Measurements from ENCODE around the gene REC8. TPM values are rescaled to one million over a fixed set of nuclear protein-coding genes. Genes with fewer than 3 reads are reported as not detected.

Gene REC8
- total RNA-seq, 5 donors from 2014 or later (not counting 1 experiment from before 2014, with no cell fraction given), result 32.4 to 82.5 (median 41.5) TPM

- Mint-ChIP-seq H3K27ac (peak overlapping the region; percentile 96 to 98), H3K4me3 (peak overlapping the region; percentile 87 to 93 (median 92)), H3K4me1 (peaks cover 52 to 63% (median 61%) of the 10 kb centered on the region in 3 donors), H3K36me3 (peaks cover 25% of the 10 kb centered on the region), H3K9me3 (no peaks in the 10 kb centered on the region), H3K27me3 (no peaks in the 10 kb centered on the region)
- Histone ChIP-seq H3K9me3 (no peaks in the 10 kb centered on the region), H3K4me1 (ENCODE audit: control insufficient read depth in 1 of 2, extremely low read depth in 1 of 2, insufficient read depth in 2 of 2, low read length in 2 of 2) (peaks cover 14 to 42% of the 10 kb centered on the region in 2 experiments), H3K4me3 (ENCODE audit: control insufficient read depth in 1 of 2, extremely low read depth in 1 of 2, low read length in 1 of 2) (peak overlapping the region; percentile 76 to 98), H3K36me3 (ENCODE audit: control insufficient read depth in 2 of 2, extremely low read depth in 1 of 2, insufficient read depth in 1 of 2, low read length in 1 of 2) (peaks cover 15 to 26% of the 10 kb centered on the region in 2 donors), H3K27me3 (replicated peaks in 1 of 2; ENCODE audit: control insufficient read depth in 2 of 2, extremely low read depth in 1 of 2, insufficient read depth in 2 of 2, low read length in 1 of 2) (no peaks in the 10 kb centered on the region), H3K27ac (ENCODE audit: low read length) (peak overlapping the region; percentile 98)
- ATAC-seq (replicated peaks in 1 of 4) (no peak), DNase-seq (no peak)
- ChIA-PET POLR2A (interaction anchor here in 1 of 2 donors (2.6 to 3.7 kb wide), 2 partner anchors 14 to 18 kb away, joined by 16 to 17 read pairs; partner anchors contain the start of gene CHMP4A), CTCF (interaction anchor here in 1 of 2 donors (0.5 to 1.4 kb wide), 2 partner anchors 20 to 237 kb away, joined by 4 to 5 read pairs; no protein-coding TSS in a partner anchor)
- 100% methylated on average over 2 of the region's 7 CpGs for WGBS (ENCODE audit: insufficient coverage)
These were observed 22.4 kb downstream of the REC8 start for GRCh38 chr14:24194186-24194872.

- peak overlapping the region; percentile 96 to 98 for H3K27ac Mint-ChIP-seq
- peaks cover 12 to 26% of the 10 kb centered on the region in 2 donors for H3K36me3 ChIP-seq (ENCODE audit: control insufficient read depth in 2 of 2, extremely low read depth in 1 of 2, insufficient read depth in 1 of 2, low read length in 1 of 2)
- POLR2A ChIA-PET, result interaction anchor here in 1 of 2 donors (0.7 to 3.7 kb wide), 3 partner anchors 10 to 17 kb away, joined by 3 to 17 read pairs (median 16); partner anchors contain the start of gene CHMP4A
- H3K27me3 ChIP-seq (replicated peaks in 1 of 2; ENCODE audit: control insufficient read depth in 2 of 2, extremely low read depth in 1 of 2, insufficient read depth in 2 of 2, low read length in 1 of 2), result no peaks in the 10 kb centered on the region
- H3K4me3 ChIP-seq (ENCODE audit: control insufficient read depth in 1 of 2, extremely low read depth in 1 of 2, low read length in 1 of 2), result peak overlapping the region; percentile 76 to 98
- H3K4me1 Mint-ChIP-seq, result peaks cover 50 to 64% (median 61%) of the 10 kb centered on the region in 3 donors
- no peaks in the 10 kb centered on the region for H3K9me3 Mint-ChIP-seq
- H3K27ac ChIP-seq (ENCODE audit: low read length), result peak overlapping the region; percentile 98
- 70% methylated on average over 7 of the region's 8 CpGs for WGBS (ENCODE audit: insufficient coverage)
- H3K4me1 ChIP-seq (ENCODE audit: control insufficient read depth in 1 of 2, extremely low read depth in 1 of 2, insufficient read depth in 2 of 2, low read length in 2 of 2), result peaks cover 14 to 43% of the 10 kb centered on the region in 2 experiments
- no peaks in the 10 kb centered on the region for H3K27me3 Mint-ChIP-seq
- no peaks in the 10 kb centered on the region for H3K9me3 ChIP-seq
- ATAC-seq (replicated peaks in 1 of 4), result no peak
- DNase-seq, result no peak
- H3K4me3 Mint-ChIP-seq, result peak overlapping the region; percentile 87 to 93 (median 92)
- peaks cover 25% of the 10 kb centered on the region for H3K36me3 Mint-ChIP-seq
- CTCF ChIA-PET, result interaction anchor here in 1 of 2 donors (1.4 kb wide), 1 partner anchor 237 kb away, joined by 5 read pairs; no protein-coding TSS in a partner anchor
These were observed 22.9 kb downstream of the REC8 start for GRCh38 chr14:24194873-24195185.

DNA sequence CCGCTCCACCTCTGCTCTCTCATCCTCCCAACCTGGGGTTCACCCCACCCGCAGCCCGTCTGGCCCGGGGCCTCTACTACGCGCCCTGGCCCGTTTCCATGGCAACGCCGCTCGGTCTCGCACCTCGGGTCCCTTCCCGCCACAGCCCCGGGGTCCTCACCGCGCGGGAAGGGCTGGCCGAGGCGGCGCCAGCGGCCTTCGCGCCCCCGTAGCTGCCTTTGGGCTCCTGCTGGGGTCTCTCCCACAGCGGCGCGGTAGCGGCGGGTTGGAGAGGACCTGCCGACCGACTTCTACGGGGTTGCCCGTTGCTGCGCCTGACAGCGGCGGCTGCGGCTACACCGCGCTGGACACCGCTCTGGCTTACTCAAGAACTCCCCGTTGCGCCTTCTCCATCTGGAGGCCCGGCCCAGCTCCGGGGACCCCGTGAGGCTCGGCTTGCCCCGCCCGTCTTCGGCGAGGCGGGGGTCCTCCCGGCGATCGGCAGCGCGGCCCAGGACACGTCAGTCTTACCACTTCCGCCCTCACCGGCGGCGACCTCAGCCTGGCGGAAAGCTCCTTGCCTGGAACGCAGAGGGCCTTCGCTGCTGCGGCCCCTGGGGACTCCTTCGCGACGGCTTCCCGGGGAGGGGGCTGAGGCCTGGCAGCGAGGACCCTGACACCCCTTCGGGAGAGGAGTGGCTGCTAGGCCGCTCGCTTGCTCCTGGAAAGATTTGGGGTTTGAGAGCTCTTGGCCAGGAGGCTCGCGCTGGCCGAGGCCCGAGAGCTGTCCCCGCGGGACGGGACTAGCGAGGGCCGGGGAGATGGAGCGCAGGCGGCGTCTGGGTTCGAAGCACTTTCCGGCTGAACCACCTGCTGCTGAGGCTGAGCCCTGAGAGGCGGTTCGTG, 23.5 kb downstream of the REC8 start, which contains the start of gene TM9SF1:
TSS of gene TM9SF1 (minus strand) at position 256 of the 885 bp plus-strand sequence. CDS start 422 bp downstream, outside the sequence.
- H3K27me3 Mint-ChIP-seq, result no peaks in the 10 kb centered on the region
- Histone ChIP-seq H3K4me3 (ENCODE audit: control insufficient read depth in 1 of 2, extremely low read depth in 1 of 2, low read length in 1 of 2) (peak within 1 kb of the TSS; percentile 76 to 98), H3K36me3 (ENCODE audit: control insufficient read depth in 2 of 2, extremely low read depth in 1 of 2, insufficient read depth in 1 of 2, low read length in 1 of 2) (peaks cover 12 to 22% of the 10 kb centered on the region in 2 donors), H3K27ac (ENCODE audit: low read length) (peak within 1 kb of the TSS; percentile 98), H3K9me3 (no peaks in the 10 kb centered on the region), H3K27me3 (replicated peaks in 1 of 2; ENCODE audit: control insufficient read depth in 2 of 2, extremely low read depth in 1 of 2, insufficient read depth in 2 of 2, low read length in 1 of 2) (no peaks in the 10 kb centered on the region), H3K4me1 (ENCODE audit: control insufficient read depth in 1 of 2, extremely low read depth in 1 of 2, insufficient read depth in 2 of 2, low read length in 2 of 2) (peaks cover 14 to 43% of the 10 kb centered on the region in 2 experiments)
- peaks cover 25% of the 10 kb centered on the region for H3K36me3 Mint-ChIP-seq
- DNase-seq (peak; percentile 79 to 93 (median 89)), ATAC-seq (replicated peaks in 1 of 4) (peak; percentile 91 to 94 (median 93))
- H3K9me3 Mint-ChIP-seq, result no peaks in the 10 kb centered on the region
- H3K4me3 Mint-ChIP-seq, result peak within 1 kb of the TSS; percentile 87 to 93 (median 92)
- under 1% methylated on average over 89 of the region's 89 CpGs for WGBS (ENCODE audit: insufficient coverage)
- ChIA-PET POLR2A (interaction anchor here (0.6 to 3.7 kb wide), 11 partner anchors 10 to 203 kb away, joined by 3 to 17 read pairs (median 4); partner anchors contain the start of genes CHMP4A (in 1 of the 2), DCAF11 (in 1 of the 2), MDP1 (in 1 of the 2) and NRL (in 1 of the 2)), CTCF (interaction anchor here (1.1 to 1.4 kb wide), 2 partner anchors 40 to 236 kb away, joined by 3 to 5 read pairs; no protein-coding TSS in a partner anchor)
- peak within 1 kb of the TSS; percentile 96 to 98 for H3K27ac Mint-ChIP-seq
- peaks cover 49 to 68% (median 57%) of the 10 kb centered on the region in 3 donors for H3K4me1 Mint-ChIP-seq

DNA sequence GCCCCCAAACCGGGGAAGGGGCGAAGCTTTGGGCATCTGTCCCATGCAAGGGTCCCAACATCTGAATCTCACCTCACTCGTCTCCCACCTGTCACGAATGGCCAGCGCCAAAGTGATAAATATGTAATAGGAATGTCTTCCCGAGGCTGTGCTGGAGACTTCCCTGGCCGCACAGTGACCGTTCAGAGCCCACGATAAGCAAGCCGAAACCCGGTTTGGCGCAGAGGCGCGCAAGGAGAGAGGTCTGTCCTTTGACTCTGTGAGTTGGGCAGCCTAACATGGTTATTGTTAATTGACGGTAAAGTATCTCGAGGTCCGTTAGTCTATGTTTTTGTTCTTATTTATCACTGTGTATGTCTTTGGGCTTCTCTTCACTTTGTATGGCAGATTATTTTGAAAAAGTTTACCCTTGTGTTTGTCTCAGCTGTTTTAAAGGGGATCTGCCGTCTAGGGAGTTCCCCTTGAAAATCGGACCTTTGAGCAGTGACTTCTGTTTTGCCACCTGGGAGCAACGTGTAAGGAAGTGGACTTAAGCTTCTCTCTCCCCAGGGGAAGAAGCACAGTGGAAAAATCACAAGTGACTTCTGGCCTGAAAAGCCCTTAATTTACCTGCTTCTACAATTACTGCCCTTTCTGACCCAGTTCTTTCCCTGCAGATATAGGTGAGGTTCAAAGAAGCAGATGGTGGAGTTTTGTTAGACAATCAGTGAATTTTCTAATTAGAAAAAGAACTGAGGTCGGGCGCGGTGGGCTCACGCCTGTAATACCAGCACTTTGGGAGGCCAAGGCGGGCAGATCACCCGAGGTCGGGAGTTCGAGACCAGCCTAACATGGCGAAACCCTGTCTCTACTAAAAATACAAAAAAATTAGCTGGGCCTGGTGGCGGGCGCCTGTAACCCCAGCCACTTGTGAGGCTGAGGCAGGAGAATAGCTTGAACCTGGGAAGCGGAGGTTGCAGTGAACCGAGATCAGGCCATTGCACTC, 24.5 kb downstream of the REC8 start:
- peaks cover 27% of the 10 kb centered on the region for H3K36me3 Mint-ChIP-seq
- peak overlapping the region; percentile 96 to 98 for H3K27ac Mint-ChIP-seq
- peak overlapping the region; percentile 98 for H3K27ac ChIP-seq (ENCODE audit: low read length)
- POLR2A ChIA-PET, result interaction anchor here (0.7 to 3.7 kb wide), 8 partner anchors 12 to 82 kb away, joined by 3 to 17 read pairs (median 4); partner anchors contain the start of genes CHMP4A (in 1 of the 2), DCAF11 (in 1 of the 2), MDP1 (in 1 of the 2) and NRL (in 1 of the 2)
- H3K4me1 Mint-ChIP-seq, result peaks cover 50 to 69% (median 56%) of the 10 kb centered on the region in 3 donors
- 26% methylated on average over 17 of the region's 33 CpGs for WGBS (ENCODE audit: insufficient coverage)
- H3K36me3 ChIP-seq (ENCODE audit: control insufficient read depth in 2 of 2, extremely low read depth in 1 of 2, insufficient read depth in 1 of 2, low read length in 1 of 2), result peaks cover 12 to 18% of the 10 kb centered on the region in 2 donors
- peak overlapping the region; percentile 87 to 93 (median 92) for H3K4me3 Mint-ChIP-seq
- no peaks in the 10 kb centered on the region for H3K9me3 Mint-ChIP-seq
- H3K4me3 ChIP-seq (ENCODE audit: control insufficient read depth in 1 of 2, extremely low read depth in 1 of 2, low read length in 1 of 2), result peak overlapping the region; percentile 76 to 98
- DNase-seq (peak in 1 of 35 experiments; percentile 36), ATAC-seq (replicated peaks in 1 of 4) (no peak)
- CTCF ChIA-PET, result interaction anchor here in 1 of 2 donors (1.1 kb wide), 1 partner anchor 41 kb away, joined by 3 read pairs; no protein-coding TSS in a partner anchor
- peaks cover 14 to 43% of the 10 kb centered on the region in 2 experiments for H3K4me1 ChIP-seq (ENCODE audit: control insufficient read depth in 1 of 2, extremely low read depth in 1 of 2, insufficient read depth in 2 of 2, low read length in 2 of 2)
- H3K9me3 ChIP-seq, result no peaks in the 10 kb centered on the region
- H3K27me3 Mint-ChIP-seq, result no peaks in the 10 kb centered on the region
- H3K27me3 ChIP-seq (replicated peaks in 1 of 2; ENCODE audit: control insufficient read depth in 2 of 2, extremely low read depth in 1 of 2, insufficient read depth in 2 of 2, low read length in 1 of 2), result no peaks in the 10 kb centered on the region

DNA sequence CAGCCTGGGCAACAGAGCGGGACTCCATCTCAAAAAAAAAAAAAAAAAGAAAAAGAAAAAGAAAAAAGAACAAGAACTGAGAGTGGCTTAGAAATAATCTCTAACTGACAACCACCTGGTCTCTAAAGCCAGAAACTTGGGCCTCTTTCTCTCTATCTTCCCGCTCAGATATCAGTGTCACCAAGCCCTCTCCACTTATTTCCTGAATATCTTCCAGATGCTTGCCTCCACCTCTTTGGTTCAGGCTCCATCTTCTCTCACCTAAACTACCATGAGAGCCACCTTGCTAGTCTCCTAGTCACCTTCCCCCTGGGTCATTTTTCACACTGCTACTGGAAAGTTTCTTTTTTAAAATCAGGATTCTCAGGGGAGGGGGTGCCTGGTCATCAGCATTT, 25.2 kb downstream of the REC8 start:
- H3K27me3 Mint-ChIP-seq, result no peaks in the 10 kb centered on the region
- H3K4me3 Mint-ChIP-seq, result peak overlapping the region; percentile 77 to 93 (median 92)
- peaks cover 27% of the 10 kb centered on the region for H3K36me3 Mint-ChIP-seq

More for the DNA sequence above, 25.2 kb downstream of the REC8 start:
- ATAC-seq (replicated peaks in 1 of 4) (no peak), DNase-seq (no peak)
- Mint-ChIP-seq H3K9me3 (peaks cover 0 to 1% (median 0%) of the 10 kb centered on the region in 3 donors), H3K4me1 (peaks cover 48 to 67% (median 53%) of the 10 kb centered on the region in 3 donors), H3K27ac (peak overlapping the region; percentile 70 to 98)
- CTCF ChIA-PET, result no interaction called here
- Histone ChIP-seq H3K9me3 (no peaks in the 10 kb centered on the region), H3K27me3 (replicated peaks in 1 of 2; ENCODE audit: control insufficient read depth in 2 of 2, extremely low read depth in 1 of 2, insufficient read depth in 2 of 2, low read length in 1 of 2) (no peaks in the 10 kb centered on the region), H3K4me1 (ENCODE audit: control insufficient read depth in 1 of 2, extremely low read depth in 1 of 2, insufficient read depth in 2 of 2, low read length in 2 of 2) (peaks cover 14 to 43% of the 10 kb centered on the region in 2 experiments), H3K4me3 (ENCODE audit: control insufficient read depth in 1 of 2, extremely low read depth in 1 of 2, low read length in 1 of 2) (no peak overlapping the region), H3K36me3 (ENCODE audit: control insufficient read depth in 2 of 2, extremely low read depth in 1 of 2, insufficient read depth in 1 of 2, low read length in 1 of 2) (peaks cover 9 to 17% of the 10 kb centered on the region in 2 donors), H3K27ac (ENCODE audit: low read length) (no peak overlapping the region)
- POLR2A ChIA-PET, result interaction anchor here (0.7 to 3.7 kb wide), 3 partner anchors 11 to 15 kb away, joined by 4 to 17 read pairs (median 16); partner anchors contain the start of gene CHMP4A (in 1 of the 2)
- WGBS (ENCODE audit: insufficient coverage), result 100% methylated on average over 1 of the region's 2 CpGs
